CD8-positive, alpha-beta memory T cell (primary cell): Measurements from ENCODE around the gene HDAC5. TPM values are rescaled to one million over a fixed set of nuclear protein-coding genes. Genes with fewer than 3 reads are reported as not detected.
A peak's percentile ranks its signal among the peaks of the same experiment; 100 is the strongest.

Source experiments
- CTCF ChIA-PET: fragments of 350-600 bp; sonication (Branson Sonifier 250); formaldehyde crosslinking; loops from one replicate; lab custom pipeline; 2021; ENCODE audit warnings: antibody characterized with exemption; lab: Charles Lee
- POLR2A ChIA-PET: fragments of 350-600 bp; sonication (Branson Sonifier 250); formaldehyde crosslinking; loops from one replicate; lab custom pipeline; 2021; ENCODE audit warnings: antibody characterized with exemption; lab: Charles Lee
- DNase-seq, 5 donors: peaks; one replicate each; pipeline versions ENCODE4 v3.0.0 to v3.0.0-alpha.2; 2020 to 2022; ENCODE audit warnings: mixed read lengths in 1 of 5
- H3K27ac ChIP-seq: one replicate; pipeline ENCODE4 v1.7.0; 2013; ENCODE audit warnings: low read depth, mild to moderate bottlenecking, low read length, moderate library complexity
- H3K27me3 ChIP-seq: 2 replicates; pipeline ENCODE4 v1.7.0; 2013; ENCODE audit warnings: low read length, mild to moderate bottlenecking; ENCODE audit not compliant: insufficient read depth, poor library complexity, severe bottlenecking
- H3K36me3 ChIP-seq: 2 replicates; pipeline ENCODE4 v1.7.0; 2013; ENCODE audit warnings: mild to moderate bottlenecking, low read length, moderate library complexity; ENCODE audit not compliant: insufficient read depth
- H3K4me1 ChIP-seq: 2 replicates; pipeline ENCODE4 v1.7.0; 2013; ENCODE audit warnings: mild to moderate bottlenecking, low read length, moderate library complexity; ENCODE audit not compliant: insufficient read depth
- H3K4me3 ChIP-seq: 2 replicates; pipeline ENCODE4 v1.7.0; 2013; ENCODE audit warnings: mild to moderate bottlenecking, low read length
- H3K9me3 ChIP-seq: 2 replicates; pipeline ENCODE4 v1.7.0; 2013; ENCODE audit warnings: mild to moderate bottlenecking, low read length
- H3K27ac Mint-ChIP-seq, 8 donors: one replicate each; pipeline ENCODE4 v1.8.0; 2020 to 2021; ENCODE audit warnings: mixed read lengths in 8 of 8, mild to moderate bottlenecking in 6 of 8, inconsistent platforms in 3 of 8, moderate library complexity in 3 of 8
- H3K27me3 Mint-ChIP-seq, 2 donors: one replicate each; pipeline ENCODE4 v1.8.0; 2020 to 2021; ENCODE audit warnings: mixed read lengths in 2 of 2, mild to moderate bottlenecking in 1 of 2, moderate library complexity in 1 of 2
- H3K36me3 Mint-ChIP-seq, 3 donors: one replicate each; pipeline ENCODE4 v1.8.0; 2020 to 2021; ENCODE audit warnings: mixed read lengths in 3 of 3, inconsistent platforms in 1 of 3, mild to moderate bottlenecking in 1 of 3
- H3K4me1 Mint-ChIP-seq, 3 donors: one replicate each; pipeline ENCODE4 v1.8.0; 2020 to 2021; ENCODE audit warnings: mixed read lengths in 3 of 3, inconsistent platforms in 1 of 3, mild to moderate bottlenecking in 1 of 3
- H3K4me3 Mint-ChIP-seq, 7 donors: one replicate each; pipeline ENCODE4 v1.8.0; 2020 to 2021; ENCODE audit warnings: mixed read lengths in 7 of 7, mild to moderate bottlenecking in 6 of 7, moderate library complexity in 4 of 7, inconsistent platforms in 2 of 7
- H3K9me3 Mint-ChIP-seq, 5 donors: one replicate each; pipeline ENCODE4 v1.8.0; 2020 to 2022; ENCODE audit warnings: mixed read lengths in 5 of 5, mild to moderate bottlenecking in 3 of 5, moderate library complexity in 2 of 5, inconsistent platforms in 1 of 5
- polyA plus RNA-seq: library from polyadenylated mRNA; unstranded; fragments of 300-500 nt; fragmentation: Illumina TruSeq; gene quantifications from one replicate; pipeline ENCODE4 v1.2.3, GENCODE V29; 2021
- total RNA-seq, 2 experiments: library from RNA; stranded (reverse); gene quantifications; one replicate each; pipeline ENCODE4 v1.2.3, GENCODE V29; 2021

Gene HDAC5
- total and polyA plus RNA-seq, 3 experiments from 2014 or later, result 22.7 to 38.1 (median 24.2) TPM

GRCh38 chr17:44079877-44080821, 43.3 kb downstream of the HDAC5 start:
- Mint-ChIP-seq H3K27ac (peak overlapping the region in 4 of 8 donors; percentile 23 to 87 (median 42)), H3K4me1 (peaks cover 0 to 4% (median 0%) of the 10 kb centered on the region in 3 donors)

DNA sequence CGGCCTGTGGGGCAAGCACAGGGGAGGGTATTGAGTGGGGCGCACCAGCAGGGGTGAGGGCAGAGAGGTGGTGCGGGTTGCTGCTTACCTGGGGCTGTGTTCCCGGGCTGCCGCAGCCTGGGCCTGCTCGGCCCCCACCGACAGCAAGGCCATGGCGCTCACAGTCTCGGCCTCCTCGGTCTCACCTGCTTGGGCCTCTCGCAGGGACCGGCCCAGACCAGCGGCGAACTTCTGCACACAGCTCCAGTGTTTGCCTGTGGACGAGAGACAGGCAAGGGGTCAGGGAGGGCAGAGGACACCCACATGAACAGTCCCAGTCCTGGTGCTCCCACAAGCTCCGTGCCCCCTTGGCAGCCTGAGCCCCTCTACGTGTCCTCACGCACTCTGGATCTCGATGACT, 45.0 kb downstream of the HDAC5 start:
- Histone ChIP-seq H3K9me3 (no peaks in the 10 kb centered on the region), H3K4me3 (no peak overlapping the region), H3K4me1 (no peaks in the 10 kb centered on the region), H3K27ac (no peak overlapping the region), H3K27me3 (no peaks in the 10 kb centered on the region), H3K36me3 (peaks cover 13% of the 10 kb centered on the region)
- Mint-ChIP-seq H3K4me3 (no peak overlapping the region), H3K4me1 (peaks cover 0 to 4% (median 2%) of the 10 kb centered on the region in 3 donors), H3K9me3 (no peaks in the 10 kb centered on the region), H3K36me3 (peaks cover 0 to 70% (median 11%) of the 10 kb centered on the region in 3 donors), H3K27me3 (peaks cover 0 to 1% of the 10 kb centered on the region in 2 donors), H3K27ac (no peak overlapping the region)
- CTCF ChIA-PET, result no interaction called here
- POLR2A ChIA-PET, result no interaction called here
- DNase-seq, result no peak

More at GRCh38 chr17:44079877-44080821, 43.3 kb downstream of the HDAC5 start:
- H3K27me3 ChIP-seq, result no peaks in the 10 kb centered on the region
- POLR2A ChIA-PET, result no interaction called here
- no peak overlapping the region for H3K27ac ChIP-seq
- CTCF ChIA-PET, result no interaction called here
- Mint-ChIP-seq H3K4me3 (no peak overlapping the region), H3K9me3 (no peaks in the 10 kb centered on the region), H3K27me3 (peaks cover 0 to 1% of the 10 kb centered on the region in 2 donors), H3K36me3 (peaks cover 0 to 86% (median 11%) of the 10 kb centered on the region in 3 donors)
- no peaks in the 10 kb centered on the region for H3K9me3 ChIP-seq
- no peak overlapping the region for H3K4me3 ChIP-seq
- peaks cover 14% of the 10 kb centered on the region for H3K36me3 ChIP-seq
- DNase-seq, result no peak
- H3K4me1 ChIP-seq, result no peaks in the 10 kb centered on the region

DNA sequence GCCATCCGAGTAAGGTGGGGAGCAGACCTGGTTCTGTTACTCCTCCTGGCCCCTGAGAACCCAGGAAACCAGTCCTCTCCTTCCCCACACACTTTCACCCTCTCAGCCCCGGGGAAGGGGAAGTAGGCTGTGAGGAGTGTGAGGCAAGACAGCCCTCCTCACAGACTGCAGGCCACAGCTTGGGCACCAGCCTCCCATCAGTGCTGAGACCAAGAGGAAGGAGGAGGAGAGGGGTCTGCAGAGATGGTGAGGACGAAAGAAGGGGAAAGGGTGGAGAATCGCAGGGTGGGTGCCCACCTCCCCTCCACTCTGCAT, 45.9 kb downstream of the HDAC5 start:
- ChIA-PET CTCF (no interaction called here), POLR2A (no interaction called here)
- H3K36me3 ChIP-seq, result peaks cover 7% of the 10 kb centered on the region
- no peaks in the 10 kb centered on the region for H3K4me1 ChIP-seq
- no peaks in the 10 kb centered on the region for H3K27me3 ChIP-seq
- H3K4me3 ChIP-seq, result no peak overlapping the region
- Mint-ChIP-seq H3K4me3 (no peak overlapping the region), H3K36me3 (peaks cover 0 to 62% (median 9%) of the 10 kb centered on the region in 3 donors), H3K27me3 (peaks cover 0 to 1% of the 10 kb centered on the region in 2 donors), H3K27ac (peak overlapping the region in 2 of 8 donors; percentile 10 to 47), H3K9me3 (no peaks in the 10 kb centered on the region), H3K4me1 (peaks cover 0 to 6% (median 6%) of the 10 kb centered on the region in 3 donors)
- no peaks in the 10 kb centered on the region for H3K9me3 ChIP-seq
- no peak for DNase-seq
- H3K27ac ChIP-seq, result no peak overlapping the region

- no peak overlapping the region for H3K4me3 ChIP-seq
- no peaks in the 10 kb centered on the region for H3K27me3 ChIP-seq
- Mint-ChIP-seq H3K27ac (peak overlapping the region in 5 of 8 donors; percentile 17 to 94 (median 42)), H3K4me3 (no peak overlapping the region), H3K4me1 (peaks cover 3 to 9% (median 7%) of the 10 kb centered on the region in 3 donors), H3K9me3 (no peaks in the 10 kb centered on the region), H3K36me3 (peaks cover 0 to 56% (median 5%) of the 10 kb centered on the region in 3 donors), H3K27me3 (peaks cover 0 to 1% of the 10 kb centered on the region in 2 donors)
- no peak for DNase-seq
- peaks cover 7% of the 10 kb centered on the region for H3K36me3 ChIP-seq
- H3K9me3 ChIP-seq, result no peaks in the 10 kb centered on the region
- ChIA-PET CTCF (no interaction called here), POLR2A (no interaction called here)
- peaks cover 1% of the 10 kb centered on the region for H3K4me1 ChIP-seq
- H3K27ac ChIP-seq, result no peak overlapping the region
Observed at GRCh38 chr17:44076716-44077594, 46.5 kb downstream of the HDAC5 start.

DNA sequence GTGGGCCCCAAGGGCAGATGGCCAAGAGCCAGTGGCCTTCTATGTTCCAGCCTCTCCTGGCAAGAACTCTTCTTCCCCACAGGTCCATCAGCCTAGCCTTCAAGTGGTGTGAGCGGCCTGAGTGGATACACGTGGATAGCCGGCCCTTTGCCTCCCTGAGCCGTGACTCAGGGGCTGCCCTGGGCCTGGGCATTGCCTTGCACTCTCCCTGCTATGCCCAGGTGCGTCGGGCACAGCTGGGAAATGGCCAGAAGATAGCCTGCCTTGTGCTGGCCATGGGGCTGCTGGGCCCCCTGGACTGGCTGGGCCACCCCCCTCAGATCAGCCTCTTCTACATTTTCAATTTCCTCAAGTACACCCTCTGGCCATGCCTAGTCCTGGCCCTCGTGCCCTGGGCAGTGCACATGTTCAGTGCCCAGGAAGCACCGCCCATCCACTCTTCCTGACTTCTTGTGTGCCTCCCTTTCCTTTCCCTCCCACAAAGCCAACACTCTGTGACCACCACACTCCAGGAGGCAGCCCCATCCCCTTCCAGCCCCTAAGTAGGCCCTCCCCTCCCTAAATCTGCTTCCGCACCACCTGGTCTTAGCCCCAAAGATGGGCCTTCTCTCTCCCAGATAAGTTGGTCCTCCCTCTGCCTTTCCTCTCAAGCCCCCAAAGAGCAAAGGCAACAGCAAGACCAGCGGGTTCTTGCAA, 47.7 kb downstream of the HDAC5 start:
- H3K27ac Mint-ChIP-seq, result peak overlapping the region in 4 of 8 donors; percentile 51 to 76 (median 66)
- peaks cover 12% of the 10 kb centered on the region for H3K4me1 ChIP-seq
- H3K4me3 ChIP-seq, result no peak overlapping the region
- H3K27me3 ChIP-seq, result no peaks in the 10 kb centered on the region
- H3K4me3 Mint-ChIP-seq, result peak overlapping the region in 1 of 7 donors; percentile 48
- peaks cover 0 to 1% of the 10 kb centered on the region in 2 donors for H3K27me3 Mint-ChIP-seq
- H3K27ac ChIP-seq, result no peak overlapping the region
- peaks cover 7% of the 10 kb centered on the region for H3K36me3 ChIP-seq
- H3K4me1 Mint-ChIP-seq, result peaks cover 15 to 21% (median 18%) of the 10 kb centered on the region in 3 donors
- no peaks in the 10 kb centered on the region for H3K9me3 Mint-ChIP-seq
- peaks cover 0 to 53% (median 4%) of the 10 kb centered on the region in 3 donors for H3K36me3 Mint-ChIP-seq
- ChIA-PET CTCF (no interaction called here), POLR2A (no interaction called here)
- no peak for DNase-seq
- no peaks in the 10 kb centered on the region for H3K9me3 ChIP-seq

DNA sequence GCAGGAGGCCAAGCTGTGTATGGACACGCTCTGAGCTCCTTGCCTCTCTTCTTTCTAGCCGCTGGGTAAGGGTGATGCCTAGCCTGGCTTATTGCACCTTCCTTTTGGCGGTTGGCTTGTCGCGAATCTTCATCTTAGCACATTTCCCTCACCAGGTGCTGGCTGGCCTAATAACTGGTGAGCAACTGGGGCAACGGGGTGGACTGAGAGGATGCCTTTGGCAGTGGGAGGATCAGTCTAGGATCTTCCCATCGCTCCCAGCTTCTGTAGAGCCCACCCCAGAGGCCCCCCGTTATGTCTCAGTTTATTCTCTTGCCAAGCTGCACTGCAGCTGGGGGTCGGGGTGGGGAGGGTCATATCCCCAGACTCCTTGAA, 48.5 kb downstream of the HDAC5 start:
- Mint-ChIP-seq H3K9me3 (no peaks in the 10 kb centered on the region), H3K4me3 (peak overlapping the region in 1 of 7 donors; percentile 48), H3K36me3 (peaks cover 0 to 51% (median 3%) of the 10 kb centered on the region in 3 donors), H3K27me3 (peaks cover 0 to under 1% of the 10 kb centered on the region in 2 donors), H3K4me1 (peaks cover 23 to 28% (median 25%) of the 10 kb centered on the region in 3 donors), H3K27ac (peak overlapping the region in 2 of 8 donors; percentile 48 to 82)
- Histone ChIP-seq H3K4me3 (no peak overlapping the region), H3K36me3 (peaks cover 7% of the 10 kb centered on the region), H3K27me3 (no peaks in the 10 kb centered on the region), H3K27ac (no peak overlapping the region), H3K4me1 (peaks cover 16% of the 10 kb centered on the region), H3K9me3 (no peaks in the 10 kb centered on the region)
- DNase-seq, result no peak
- POLR2A ChIA-PET, result no interaction called here
- CTCF ChIA-PET, result interaction anchor here (0.9 kb wide), 1 partner anchor 135 kb away, joined by 4 read pairs; no protein-coding TSS in a partner anchor

DNA sequence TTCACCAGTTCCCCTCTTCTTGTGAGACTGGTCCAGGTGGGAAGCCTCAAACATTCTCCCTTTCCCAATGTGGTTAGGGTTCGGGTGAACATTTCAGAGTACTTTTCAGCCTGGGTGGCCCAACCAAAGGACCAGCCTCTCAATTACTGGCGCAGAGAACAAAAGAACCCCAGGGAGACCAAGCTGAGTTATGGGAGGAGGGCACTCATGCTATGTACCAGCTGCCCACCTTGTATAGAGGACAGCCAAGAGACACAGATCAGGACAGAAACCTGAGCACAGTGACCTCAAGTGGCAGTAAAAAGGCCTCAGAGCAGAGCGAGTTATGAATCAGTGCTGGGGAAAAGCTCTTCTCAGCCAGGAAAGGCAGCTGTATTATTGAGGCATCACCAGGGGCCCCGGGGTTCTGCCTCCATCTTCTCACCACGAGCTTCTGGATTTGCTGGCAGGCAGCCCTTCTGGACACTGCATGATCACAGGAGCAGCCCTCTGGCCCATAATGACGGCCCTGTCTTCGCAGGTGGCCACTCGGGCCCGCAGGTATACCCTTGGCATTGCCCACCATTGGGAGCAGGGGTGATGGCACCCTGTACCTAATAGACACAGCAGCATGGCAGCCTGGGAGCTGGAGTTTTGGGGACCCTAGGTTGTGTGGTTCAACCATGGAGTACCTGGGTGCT, 49.1 kb downstream of the HDAC5 start:
- H3K27me3 Mint-ChIP-seq, result no peaks in the 10 kb centered on the region
- H3K27me3 ChIP-seq, result no peaks in the 10 kb centered on the region
- peak overlapping the region in 1 of 7 donors; percentile 64 for H3K4me3 Mint-ChIP-seq
- H3K27ac Mint-ChIP-seq, result peak overlapping the region in 4 of 8 donors; percentile 26 to 88 (median 62)
- peaks cover 0 to 48% (median 0%) of the 10 kb centered on the region in 3 donors for H3K36me3 Mint-ChIP-seq
- H3K9me3 Mint-ChIP-seq, result no peaks in the 10 kb centered on the region
- H3K4me1 Mint-ChIP-seq, result peaks cover 25 to 30% (median 26%) of the 10 kb centered on the region in 3 donors
- POLR2A ChIA-PET, result no interaction called here
- peaks cover 7% of the 10 kb centered on the region for H3K36me3 ChIP-seq
- CTCF ChIA-PET, result interaction anchor here (0.9 kb wide), 1 partner anchor 136 kb away, joined by 4 read pairs; no protein-coding TSS in a partner anchor
- peaks cover 17% of the 10 kb centered on the region for H3K4me1 ChIP-seq
- H3K4me3 ChIP-seq, result no peak overlapping the region
- DNase-seq, result no peak
- H3K27ac ChIP-seq, result no peak overlapping the region
- no peaks in the 10 kb centered on the region for H3K9me3 ChIP-seq
